SU-DHL-6 (cell line): ENCODE data around the gene TH.

Experiments used
- H2AFZ ChIP-seq: fragments of 200-600 bp; sonication (generic); 2 replicates; pipeline ENCODE4 v1.6.1; 2014; ENCODE audit warnings: low read depth, mild to moderate bottlenecking, moderate library complexity, mixed read lengths, antibody characterized with exemption, low read length; ENCODE audit not compliant: severe bottlenecking
- H3F3A ChIP-seq: fragments of 200-600 bp; shearing (Covaris generic); 2 replicates; pipeline ENCODE4 v1.6.0; 2016; ENCODE audit warnings: antibody characterized with exemption, mild to moderate bottlenecking; ENCODE audit not compliant: insufficient read depth
- H3K27ac ChIP-seq: fragments of 200-600 bp; sonication (generic); 2 replicates; pipeline ENCODE4 v1.5.1; 2016; ENCODE audit warnings: low read depth, mild to moderate bottlenecking, low read length, moderate library complexity, mixed read lengths
- H3K27me3 ChIP-seq: fragments of 200-600 bp; sonication (generic), shearing (Covaris generic); 2 replicates; pipeline ENCODE4 v1.6.0; 2014; ENCODE audit warnings: mild to moderate bottlenecking, low read length
- H3K36me3 ChIP-seq: fragments of 200-600 bp; sonication (generic); 2 replicates; pipeline ENCODE4 v1.6.1; 2014; ENCODE audit warnings: mild to moderate bottlenecking, low read length, mixed read lengths
- H3K4me2 ChIP-seq: fragments of 300-600, 200-600 bp; shearing (Covaris generic), sonication (generic); 2 replicates; pipeline ENCODE4 v1.6.0; 2014; ENCODE audit warnings: low read length, low read depth, mild to moderate bottlenecking; ENCODE audit not compliant: poor library complexity, severe bottlenecking
- H3K4me3 ChIP-seq: fragments of 200-600 bp; sonication (generic); 2 replicates; pipeline ENCODE4 v1.5.1; 2014; ENCODE audit warnings: antibody characterized with exemption, low read length, mild to moderate bottlenecking, mixed read lengths; ENCODE audit not compliant: insufficient read depth, poor library complexity, severe bottlenecking
- H3K79me2 ChIP-seq: fragments of 200-600 bp; sonication (generic); 2 replicates; pipeline ENCODE4 v1.6.1; 2014; ENCODE audit warnings: mild to moderate bottlenecking, low read length, moderate library complexity; ENCODE audit not compliant: insufficient read depth
- H3K9ac ChIP-seq: fragments of 200-600 bp; sonication (generic); 2 replicates; pipeline ENCODE4 v1.7.0; 2014; ENCODE audit warnings: mild to moderate bottlenecking, low read length
- H3K9me2 ChIP-seq: fragments of 200-600 bp; sonication (generic); replicated peaks from 2 replicates; pipeline ENCODE4 v1.6.1; 2014; ENCODE audit warnings: low read length; ENCODE audit not compliant: insufficient read depth
- H3K9me3 ChIP-seq: fragments of 200-600 bp; sonication (generic); 2 replicates; pipeline ENCODE4 v1.6.1; 2014; ENCODE audit warnings: low read length, mixed read lengths; ENCODE audit not compliant: insufficient read depth
- H4K20me1 ChIP-seq: fragments of 200-600 bp; sonication (generic); 2 replicates; pipeline ENCODE4 v1.6.1; 2014; ENCODE audit warnings: low read depth, mild to moderate bottlenecking, antibody characterized with exemption, low read length, moderate library complexity, mixed read lengths
- EZH2phosphoT487 ChIP-seq: fragments of 200-600 bp; sonication (generic), shearing (Covaris generic); conservative IDR thresholded peaks from 2 replicates; pipeline ENCODE4 v1.6.1; 2018; ENCODE audit warnings: mild to moderate bottlenecking, antibody characterized with exemption, low read length, moderate library complexity, mixed read lengths
- TF ChIP-seq, protein P1 (sequence below): fragments of 200-600 bp; sonication (generic); IDR thresholded peaks from one replicate; pipeline ENCODE4 v1.5.1; 2017; ENCODE audit warnings: antibody characterized with exemption, mild to moderate bottlenecking, low read length, moderate library complexity; ENCODE audit not compliant: insufficient read depth, poor library complexity, severe bottlenecking

Gene TH

DNA sequence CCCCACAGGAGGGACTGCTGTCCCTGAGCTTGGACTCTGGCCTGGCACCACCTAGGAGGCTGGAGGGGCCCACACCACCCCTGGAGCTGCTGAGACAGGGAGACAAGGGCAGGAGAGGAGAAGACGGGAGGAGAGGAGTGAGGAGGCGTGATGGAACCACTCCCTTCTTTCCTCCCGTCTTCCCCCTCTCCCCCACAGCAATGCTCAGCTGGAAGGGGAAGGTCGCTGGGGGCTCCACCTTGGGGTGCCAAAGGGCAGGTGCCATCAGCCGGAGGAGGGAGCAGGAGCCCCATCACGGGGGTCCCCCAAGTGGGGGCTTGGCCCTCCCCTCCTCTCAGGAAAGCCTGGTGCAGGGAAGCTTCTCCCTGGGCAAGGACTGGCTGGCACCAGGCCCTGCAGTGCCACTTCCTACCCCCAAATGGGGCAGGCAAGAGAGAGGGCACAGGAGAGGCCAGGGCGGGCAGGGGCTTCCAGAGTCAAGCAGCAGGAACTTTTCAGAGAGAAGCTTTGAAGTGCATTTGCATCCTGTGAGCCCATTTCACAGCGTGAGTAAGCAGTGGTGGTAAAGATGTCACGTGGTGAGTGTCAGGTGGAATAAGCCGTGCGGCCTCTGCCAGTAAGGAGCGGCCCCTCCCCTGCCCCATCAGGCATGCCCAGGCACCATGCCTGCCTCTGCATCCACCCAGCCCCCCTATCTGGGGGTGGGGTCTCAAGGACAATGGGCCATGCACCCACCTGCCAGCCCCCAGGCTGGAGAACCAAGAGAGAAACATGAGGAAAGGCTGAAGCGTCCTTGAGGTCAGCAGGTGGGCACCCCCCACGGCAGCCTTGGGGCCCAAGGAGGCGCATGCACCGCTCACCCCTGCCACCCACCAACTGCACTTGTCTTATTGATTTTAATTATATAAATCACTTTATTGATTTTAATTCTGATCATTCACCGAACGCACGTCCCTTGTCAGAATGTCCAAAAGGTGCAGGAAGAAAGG, 37.3 kb downstream of the TH start:
- Histone ChIP-seq H3K9ac (no peak overlapping the region), H3K27me3 (no peaks in the 10 kb centered on the region), H3K79me2 (no peaks in the 10 kb centered on the region), H3F3A (no peaks in the 10 kb centered on the region), H3K4me3 (no peak overlapping the region), H3K9me2 (no peaks in the 10 kb centered on the region), H4K20me1 (no peaks in the 10 kb centered on the region), H3K9me3 (no peaks in the 10 kb centered on the region), H2AFZ (no peak overlapping the region), H3K4me2 (no peak overlapping the region), H3K27ac (no peak overlapping the region), H3K36me3 (no peaks in the 10 kb centered on the region)
- TF ChIP-seq EZH2phosphoT487: no peak
- TF ChIP-seq, protein P1, sequence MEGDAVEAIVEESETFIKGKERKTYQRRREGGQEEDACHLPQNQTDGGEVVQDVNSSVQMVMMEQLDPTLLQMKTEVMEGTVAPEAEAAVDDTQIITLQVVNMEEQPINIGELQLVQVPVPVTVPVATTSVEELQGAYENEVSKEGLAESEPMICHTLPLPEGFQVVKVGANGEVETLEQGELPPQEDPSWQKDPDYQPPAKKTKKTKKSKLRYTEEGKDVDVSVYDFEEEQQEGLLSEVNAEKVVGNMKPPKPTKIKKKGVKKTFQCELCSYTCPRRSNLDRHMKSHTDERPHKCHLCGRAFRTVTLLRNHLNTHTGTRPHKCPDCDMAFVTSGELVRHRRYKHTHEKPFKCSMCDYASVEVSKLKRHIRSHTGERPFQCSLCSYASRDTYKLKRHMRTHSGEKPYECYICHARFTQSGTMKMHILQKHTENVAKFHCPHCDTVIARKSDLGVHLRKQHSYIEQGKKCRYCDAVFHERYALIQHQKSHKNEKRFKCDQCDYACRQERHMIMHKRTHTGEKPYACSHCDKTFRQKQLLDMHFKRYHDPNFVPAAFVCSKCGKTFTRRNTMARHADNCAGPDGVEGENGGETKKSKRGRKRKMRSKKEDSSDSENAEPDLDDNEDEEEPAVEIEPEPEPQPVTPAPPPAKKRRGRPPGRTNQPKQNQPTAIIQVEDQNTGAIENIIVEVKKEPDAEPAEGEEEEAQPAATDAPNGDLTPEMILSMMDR: no peak

DNA sequence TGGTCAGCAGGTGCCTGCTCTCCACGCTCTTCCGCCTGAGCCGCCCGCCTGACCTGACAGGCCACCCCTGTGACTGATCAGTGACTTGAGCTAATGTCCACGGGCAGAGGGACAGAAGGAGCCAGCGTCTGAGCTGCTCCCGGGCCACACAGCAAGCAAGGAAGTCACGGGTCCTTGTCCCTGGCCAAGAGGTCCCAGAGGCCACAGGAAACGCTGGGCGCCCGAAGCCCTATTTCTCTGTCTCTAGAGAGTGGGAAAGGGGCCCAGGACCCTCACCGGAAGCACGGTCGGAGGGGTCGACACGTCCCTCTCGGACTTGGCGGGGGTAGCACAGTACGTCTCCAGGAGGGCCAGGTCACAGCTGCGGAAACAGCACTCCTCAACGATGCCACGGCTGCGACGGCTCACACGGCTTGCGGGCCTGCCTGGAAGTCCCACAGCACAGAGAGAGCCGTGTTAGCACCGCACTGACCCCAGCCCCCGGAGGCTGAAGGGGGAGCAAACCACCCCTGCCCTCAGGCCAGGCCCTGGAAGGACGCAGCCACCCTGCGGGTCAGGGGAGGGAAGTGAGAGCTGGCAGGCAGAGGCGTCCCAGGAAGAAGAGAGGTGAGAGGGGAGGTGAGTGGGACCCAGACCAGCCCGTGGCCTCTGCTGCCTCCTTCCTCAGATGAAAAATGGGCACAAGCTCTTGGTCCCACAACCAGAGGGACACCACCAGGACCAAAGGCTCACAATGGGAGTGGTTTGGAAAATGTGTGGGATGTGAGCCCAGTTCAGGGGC, 38.2 kb downstream of the TH start:
- H3K4me3 ChIP-seq: no peak overlapping the region
- no peak overlapping the region for H3K9ac ChIP-seq
- H2AFZ ChIP-seq: no peak overlapping the region
- TF ChIP-seq, protein P1: no peak
- TF ChIP-seq EZH2phosphoT487: no peak
- H3K27me3 ChIP-seq: no peaks in the 10 kb centered on the region
- H3F3A ChIP-seq: no peaks in the 10 kb centered on the region
- no peaks in the 10 kb centered on the region for H3K79me2 ChIP-seq
- H3K27ac ChIP-seq: no peak overlapping the region
- no peaks in the 10 kb centered on the region for H3K9me2 ChIP-seq
- no peak overlapping the region for H3K4me2 ChIP-seq
- no peaks in the 10 kb centered on the region for H3K36me3 ChIP-seq
- H3K9me3 ChIP-seq: no peaks in the 10 kb centered on the region
- H4K20me1 ChIP-seq: no peaks in the 10 kb centered on the region

DNA sequence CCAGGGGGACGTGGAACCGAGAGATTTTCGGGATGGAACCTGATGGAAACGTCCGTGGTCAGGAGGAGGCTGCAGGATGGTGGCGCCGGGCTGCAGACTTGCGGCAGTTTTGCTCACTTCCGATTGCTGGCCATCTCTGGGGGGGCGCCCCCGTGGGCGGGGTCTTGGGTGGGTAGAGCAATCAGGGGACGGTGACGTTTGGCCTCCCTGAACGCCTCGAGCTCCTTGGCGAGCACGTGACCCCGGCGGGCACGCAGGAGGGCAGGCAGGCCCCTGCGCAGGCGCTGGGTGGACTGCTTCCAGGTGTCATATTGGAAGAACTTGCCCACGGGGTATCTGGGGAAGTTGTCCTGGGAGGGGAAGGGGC, 38.8 kb downstream of the TH start:
- no peak overlapping the region for H3K9ac ChIP-seq
- H2AFZ ChIP-seq: no peak overlapping the region
- TF ChIP-seq, protein P1: no peak
- TF ChIP-seq EZH2phosphoT487: no peak
- H3K9me3 ChIP-seq: no peaks in the 10 kb centered on the region
- H3F3A ChIP-seq: no peaks in the 10 kb centered on the region
- no peaks in the 10 kb centered on the region for H3K36me3 ChIP-seq
- no peaks in the 10 kb centered on the region for H3K79me2 ChIP-seq
- H4K20me1 ChIP-seq: no peaks in the 10 kb centered on the region
- H3K4me3 ChIP-seq: no peak overlapping the region
- H3K4me2 ChIP-seq: no peak overlapping the region
- no peaks in the 10 kb centered on the region for H3K27me3 ChIP-seq
- H3K27ac ChIP-seq: no peak overlapping the region
- H3K9me2 ChIP-seq: no peaks in the 10 kb centered on the region
